SK-N-SH (cell line): ENCODE measurements around the gene CRNN. TPM values are rescaled to one million over a fixed set of nuclear protein-coding genes. Genes with fewer than 3 reads are reported as not detected.

Source experiments
- CTCF ChIA-PET: fragments of 300-600, 350-600 bp; formaldehyde crosslinking; extraction: SDS; loops from one replicate; lab custom pipeline; 2021; lab: Yijun Ruan, JAX
- POLR2A ChIA-PET: fragments of 350-600 bp; sonication (Branson Sonifier 250); formaldehyde crosslinking; extraction: SDS; loops from one replicate; lab custom pipeline; 2020; ENCODE audit warnings: antibody characterized with exemption, inconsistent platforms; lab: Yijun Ruan, JAX
- DNase-seq: peaks from one replicate; pipeline ENCODE4 v3.0.0; 2012
- H2AFZ ChIP-seq: fragments of 200-600 bp; sonication (generic); 2 replicates; pipeline ENCODE4 v1.8.1; 2016; ENCODE audit warnings: antibody characterized with exemption, mild to moderate bottlenecking, low read depth
- H3F3A ChIP-seq: fragments of 200-600 bp; sonication (generic); replicated peaks from 2 replicates; pipeline ENCODE3; 2016; ENCODE audit warnings: antibody characterized with exemption, mild to moderate bottlenecking; ENCODE audit not compliant: insufficient read depth
- H3K27ac ChIP-seq, 2 experiments: fragments of 200-500 bp in 1 of 2; fragments of 200-600 bp in 1 of 2; sonication (Bioruptor generic) in 1 of 2; sonication (generic), shearing (Covaris generic) in 1 of 2; 2 replicates each; pipeline versions ENCODE4 v1.5.1 to v1.6.1; 2014 to 2016; ENCODE audit warnings: low read depth in 2 of 2, inconsistent platforms in 1 of 2, low read length in 1 of 2, mild to moderate bottlenecking in 1 of 2, mixed read lengths in 1 of 2
- H3K27me3 ChIP-seq: fragments of 200-600 bp; sonication (generic), shearing (Covaris generic); 2 replicates; pipeline ENCODE4 v1.6.1; 2016; ENCODE audit warnings: mixed run types; ENCODE audit not compliant: insufficient read depth
- H3K36me3 ChIP-seq, 2 experiments: fragments of 200-500 bp in 1 of 2; fragments of 200-600 bp in 1 of 2; sonication (Bioruptor generic) in 1 of 2; sonication (generic) in 1 of 2; replicated peaks in 1 of 2; 2 replicates each; pipeline versions ENCODE3 to v1.5.1; 2014 to 2016; ENCODE audit warnings: low read length in 1 of 2, mild to moderate bottlenecking in 1 of 2; ENCODE audit not compliant: insufficient read depth in 2 of 2, control insufficient read depth in 1 of 2
- H3K4me1 ChIP-seq, 2 experiments: fragments of 200-500 bp in 1 of 2; fragments of 200-600 bp in 1 of 2; sonication (Bioruptor generic) in 1 of 2; sonication (generic), shearing (Covaris generic) in 1 of 2; 2 replicates each; pipeline versions ENCODE4 v1.5.1 to v1.6.1; 2014 to 2016; ENCODE audit warnings: low read depth in 1 of 2, low read length in 1 of 2, mixed run types in 1 of 2; ENCODE audit not compliant: insufficient read depth in 2 of 2, control insufficient read depth in 1 of 2
- H3K4me2 ChIP-seq: fragments of 200-600 bp; sonication (generic), shearing (Covaris generic); 2 replicates; pipeline ENCODE4 v1.6.1; 2017; ENCODE audit warnings: mixed run types
- H3K4me3 ChIP-seq, 2 experiments: fragments of 200-500 bp in 1 of 2; fragments of 200-600 bp in 1 of 2; sonication (Bioruptor generic) in 1 of 2; sonication (generic), shearing (Covaris generic) in 1 of 2; 2 replicates each; pipeline versions ENCODE4 v1.5.1 to v1.8.1; 2014 to 2016; ENCODE audit warnings: low read depth in 2 of 2, inconsistent platforms in 1 of 2, low read length in 1 of 2, mild to moderate bottlenecking in 1 of 2, mixed read lengths in 1 of 2, moderate library complexity in 1 of 2
- H3K79me2 ChIP-seq: fragments of 200-600 bp; sonication (generic); 2 replicates; pipeline ENCODE4 v1.8.1; 2017; ENCODE audit warnings: mild to moderate bottlenecking; ENCODE audit not compliant: insufficient read depth
- H3K9ac ChIP-seq: fragments of 200-600 bp; sonication (generic); 2 replicates; pipeline ENCODE4 v1.6.1; 2017; ENCODE audit warnings: mixed run types
- H3K9me2 ChIP-seq: fragments of 200-600 bp; sonication (generic); 2 replicates; pipeline ENCODE4 v1.6.1; 2017; ENCODE audit warnings: mixed run types
- H3K9me3 ChIP-seq: fragments of 200-600 bp; sonication (generic); 2 replicates; pipeline ENCODE4 v1.6.1; 2017; ENCODE audit warnings: mixed run types, mild to moderate bottlenecking, moderate library complexity
- H4K20me1 ChIP-seq: fragments of 200-600 bp; sonication (generic); 2 replicates; pipeline ENCODE4 v1.6.1; 2017; ENCODE audit warnings: mild to moderate bottlenecking, mixed run types; ENCODE audit not compliant: insufficient read depth
- CHD2 ChIP-seq: fragments of 150-350 bp; IDR thresholded peaks from 2 replicates; pipeline ENCODE4 v1.6.1; 2018; ENCODE audit warnings: low read length; ENCODE audit not compliant: partially characterized antibody
- EP300 ChIP-seq, 2 experiments: IDR thresholded peaks; 2 replicates each; pipeline versions ENCODE4 v1.4.0 to v1.6.1; 2012; ENCODE audit warnings: borderline replicate concordance in 1 of 2, low read depth in 1 of 2, low read length in 1 of 2
- EZH2phosphoT487 ChIP-seq: fragments of 200-600 bp; sonication (generic); IDR thresholded peaks from 2 replicates; pipeline ENCODE4 v1.6.1; 2017; ENCODE audit warnings: low read depth, mixed run types, mild to moderate bottlenecking, antibody characterized with exemption, moderate library complexity, borderline replicate concordance
- FOSL2 ChIP-seq: IDR thresholded peaks from 2 replicates; pipeline ENCODE4 v1.4.0; 2012; ENCODE audit warnings: low read depth, mild to moderate bottlenecking, moderate library complexity, borderline replicate concordance
- GABPA ChIP-seq: IDR thresholded peaks from 2 replicates; pipeline ENCODE4 v1.4.0; 2012; ENCODE audit warnings: low read depth, mild to moderate bottlenecking
- IRF3 ChIP-seq: fragments of 150-350 bp; IDR thresholded peaks from 2 replicates; pipeline ENCODE4 v1.6.1; 2016; ENCODE audit warnings: mild to moderate bottlenecking, low read depth, low read length
- JUND ChIP-seq: IDR thresholded peaks from 2 replicates; pipeline ENCODE4 v1.4.0; 2012
- MAX ChIP-seq: IDR thresholded peaks from 2 replicates; pipeline ENCODE4 v1.4.0; 2012; ENCODE audit warnings: low read depth
- NFIC ChIP-seq: IDR thresholded peaks from 2 replicates; pipeline ENCODE4 v1.4.0; 2012; ENCODE audit warnings: borderline replicate concordance
- NRF1 ChIP-seq: IDR thresholded peaks from 2 replicates; pipeline ENCODE4 v1.6.1; 2012; ENCODE audit warnings: low read depth, mild to moderate bottlenecking, low read length
- PBX3 ChIP-seq: IDR thresholded peaks from 2 replicates; pipeline ENCODE4; 2012
- RFX5 ChIP-seq: IDR thresholded peaks from 2 replicates; pipeline ENCODE4 v1.6.1; 2012; ENCODE audit warnings: mild to moderate bottlenecking, improper control_type of control experiment, low read length
- RXRA ChIP-seq: IDR thresholded peaks from 2 replicates; pipeline ENCODE4 v1.4.0; 2012; ENCODE audit warnings: low read depth, mild to moderate bottlenecking, borderline replicate concordance
- SMC3 ChIP-seq: IDR thresholded peaks from 2 replicates; pipeline ENCODE4 v1.6.1; 2012; ENCODE audit warnings: low read depth, low read length, improper control_type of control experiment
- TAF1 ChIP-seq: IDR thresholded peaks from 2 replicates; pipeline ENCODE4 v1.6.1; 2012; ENCODE audit warnings: low read depth, mild to moderate bottlenecking, low read length, moderate library complexity, borderline replicate concordance
- TEAD4 ChIP-seq: IDR thresholded peaks from 2 replicates; pipeline ENCODE4 v1.4.0; 2012; ENCODE audit warnings: mild to moderate bottlenecking, borderline replicate concordance; ENCODE audit not compliant: insufficient read depth
- ZBTB33 ChIP-seq: IDR thresholded peaks from 2 replicates; pipeline ENCODE4 v1.4.0; 2012; ENCODE audit warnings: low read depth, borderline replicate concordance
- WGBS: methylation state at CpG from one replicate; pipeline ENCODE4 v1.1.6; 2017; ENCODE audit warnings: low lambda C conversion rate; 5-methylcytosine and 5-hydroxymethylcytosine counted together
- polyA plus RNA-seq, 3 experiments: library from polyadenylated mRNA; depleted of rRNA; stranded (reverse); fragments of >200 nt; gene quantifications; 2 replicates each; pipeline ENCODE4 v1.2.3, GENCODE V29; 2012
- TF ChIP-seq, protein P1 (sequence below): IDR thresholded peaks from 2 replicates; pipeline ENCODE4 v1.4.0; 2012; ENCODE audit warnings: low read depth, borderline replicate concordance

CRNN gene
- polyA plus RNA-seq, 1 of the 3 experiments (the other 2 are of a cell fraction): not detected

DNA sequence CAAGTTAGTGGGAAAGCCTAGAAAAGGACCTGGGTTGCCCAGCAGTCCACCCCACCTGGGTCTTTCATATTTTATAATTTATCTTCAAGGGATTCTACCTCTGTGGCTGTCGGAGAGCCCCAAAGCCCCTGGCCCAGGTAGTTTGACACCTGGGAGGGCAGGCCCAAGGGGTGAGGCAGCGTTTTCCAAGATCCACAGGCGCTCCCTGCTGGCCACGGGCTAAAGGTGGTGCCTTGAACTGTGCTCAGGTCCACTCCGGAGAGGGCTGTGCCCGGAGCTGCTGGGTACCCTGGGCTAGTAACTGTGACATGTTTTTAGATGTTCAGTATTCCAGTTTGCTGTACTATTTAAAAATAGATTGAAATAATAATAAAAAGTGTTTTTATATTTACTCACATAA, 37.2 kb upstream of the CRNN start (continued):
- TF ChIP-seq IRF3: no peak

DNA sequence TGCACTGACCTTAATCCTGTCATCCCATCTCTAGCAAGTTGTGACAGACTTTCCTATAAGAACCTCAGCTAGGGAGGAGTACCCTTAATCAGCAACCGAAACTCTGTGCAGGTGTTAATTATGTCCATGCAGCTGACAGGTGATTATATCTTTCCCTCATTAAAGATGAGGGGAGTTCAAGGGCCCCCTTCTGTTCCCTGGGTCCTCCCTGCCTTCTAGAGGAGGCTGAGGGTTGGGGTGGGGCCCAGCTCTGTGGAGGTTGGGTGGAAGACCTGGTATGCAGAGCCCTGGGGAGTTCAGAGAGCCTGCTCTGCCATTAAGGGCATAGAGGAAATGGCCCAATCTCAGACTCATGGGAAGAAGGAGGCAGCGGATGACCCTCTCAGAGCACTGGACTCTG, 35.6 kb upstream of the CRNN start:
- Histone ChIP-seq H3K9me2 (no peaks in the 10 kb centered on the region), H3F3A (no peaks in the 10 kb centered on the region), H3K4me2 (no peak overlapping the region), H3K4me1 (no peaks in the 10 kb centered on the region), H3K4me3 (no peak overlapping the region), H2AFZ (no peak overlapping the region), H3K9ac (no peak overlapping the region), H3K79me2 (no peaks in the 10 kb centered on the region), H3K9me3 (no peaks in the 10 kb centered on the region), H3K27ac (no peak overlapping the region), H3K27me3 (peaks cover 52% of the 10 kb centered on the region), H3K36me3 (no peaks in the 10 kb centered on the region), H4K20me1 (no peaks in the 10 kb centered on the region)
- ChIA-PET CTCF (interaction anchor here (2.8 kb wide), 1 partner anchor 9 kb away, joined by 20 read pairs; no protein-coding TSS in a partner anchor), POLR2A (no interaction called here)
- 0% methylated on average over 2 of the region's 2 CpGs for WGBS
- TF ChIP-seq RFX5: no peak
- TF ChIP-seq NRF1: no peak
- TF ChIP-seq GABPA: no peak
- no peak for TF ChIP-seq EP300 (IDR thresholded peaks at IDR 0.05; ENCODE audit: borderline replicate concordance in 1 of 2, low read depth in 1 of 2, low read length in 1 of 2)
- TF ChIP-seq NFIC: no peak
- no peak for TF ChIP-seq SMC3
- TF ChIP-seq JUND: no peak
- no peak for TF ChIP-seq EZH2phosphoT487
- no peak for TF ChIP-seq RXRA
- TF ChIP-seq MAX: no peak
- DNase-seq: no peak

- Histone ChIP-seq H3K9me2 (no peaks in the 10 kb centered on the region), H3K36me3 (no peaks in the 10 kb centered on the region), H3F3A (no peaks in the 10 kb centered on the region), H3K4me3 (no peak overlapping the region), H3K9me3 (no peaks in the 10 kb centered on the region)
- WGBS: 9% methylated on average over 5 of the region's 5 CpGs
- POLR2A ChIA-PET: no interaction called here
- no peak for TF ChIP-seq TAF1
- no peak for TF ChIP-seq GABPA
- TF ChIP-seq CHD2: no peak
- no peak for TF ChIP-seq MAX
- no peak for TF ChIP-seq ZBTB33
- TF ChIP-seq TEAD4: no peak
- TF ChIP-seq, protein P1, sequence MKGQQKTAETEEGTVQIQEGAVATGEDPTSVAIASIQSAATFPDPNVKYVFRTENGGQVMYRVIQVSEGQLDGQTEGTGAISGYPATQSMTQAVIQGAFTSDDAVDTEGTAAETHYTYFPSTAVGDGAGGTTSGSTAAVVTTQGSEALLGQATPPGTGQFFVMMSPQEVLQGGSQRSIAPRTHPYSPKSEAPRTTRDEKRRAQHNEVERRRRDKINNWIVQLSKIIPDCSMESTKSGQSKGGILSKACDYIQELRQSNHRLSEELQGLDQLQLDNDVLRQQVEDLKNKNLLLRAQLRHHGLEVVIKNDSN: no peak
- no peak for TF ChIP-seq FOSL2
- no peak for TF ChIP-seq PBX3
- no peak for TF ChIP-seq EP300 (IDR thresholded peaks at IDR 0.05; ENCODE audit: borderline replicate concordance in 1 of 2, low read depth in 1 of 2, low read length in 1 of 2)
- no peak for TF ChIP-seq IRF3
- no peak for TF ChIP-seq RXRA
- TF ChIP-seq, all 33 proteins: peak for 0
- Histone ChIP-seq H2AFZ (no peak overlapping the region), H3K9ac (no peak overlapping the region), H3K4me2 (no peak overlapping the region), H3K4me1 (no peaks in the 10 kb centered on the region), H4K20me1 (no peaks in the 10 kb centered on the region), H3K79me2 (no peaks in the 10 kb centered on the region), H3K27ac (no peak overlapping the region), H3K27me3 (peaks cover 50% of the 10 kb centered on the region)
- CTCF ChIA-PET: interaction anchor here (0.6 to 2.8 kb wide), 4 partner anchors 10 to 396 kb away, joined by 3 to 20 read pairs (median 4); no protein-coding TSS in a partner anchor
- no peak for DNase-seq
Observed at GRCh38 chr1:152448496-152448895, 34.4 kb upstream of the CRNN start.
